Coronary artery (tissue), 2 donors: ENCODE measurements around the gene MACROD2.

Experiments
- DNase-seq: peaks from one replicate; pipeline ENCODE4 v3.0.0-alpha.2; 2017; ENCODE audit warnings: low spot score
- H3K27ac ChIP-seq, 2 donors: fragments of 200-600 bp; sonication (generic); one replicate each; pipeline ENCODE4 v1.5.1; 2016 to 2019
- H3K4me3 ChIP-seq: fragments of 200-600 bp; sonication (generic); 2 replicates; pipeline ENCODE4 v1.5.1; 2016; ENCODE audit warnings: mild to moderate bottlenecking, moderate library complexity
- TF ChIP-seq, protein P1 (sequence below): fragments of 200-600 bp; sonication (generic); IDR thresholded peaks from one replicate; pipeline ENCODE4 v1.5.1; 2019; ENCODE audit warnings: antibody characterized with exemption

MACROD2 gene

DNA sequence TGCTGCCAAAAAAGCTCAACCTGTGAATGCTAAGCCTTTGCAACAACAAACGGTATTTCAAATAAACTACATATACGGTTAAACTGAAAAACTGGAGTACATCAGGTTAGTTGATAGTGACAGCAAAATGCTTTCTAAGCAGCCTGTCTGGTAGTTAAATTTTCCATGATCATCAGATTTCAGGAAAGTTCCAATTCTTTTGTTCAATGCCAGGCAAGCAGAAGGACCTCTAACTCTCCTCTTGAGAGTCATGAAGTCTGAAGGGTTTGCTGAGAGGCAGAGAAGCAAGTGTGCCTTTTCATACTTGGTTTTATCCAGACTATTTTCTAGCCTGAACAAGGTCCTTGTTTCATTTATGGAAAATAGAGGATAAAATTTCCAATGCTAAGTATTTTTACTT lies 337.6 kb downstream of the MACROD2 start:
- TF ChIP-seq, protein P1, sequence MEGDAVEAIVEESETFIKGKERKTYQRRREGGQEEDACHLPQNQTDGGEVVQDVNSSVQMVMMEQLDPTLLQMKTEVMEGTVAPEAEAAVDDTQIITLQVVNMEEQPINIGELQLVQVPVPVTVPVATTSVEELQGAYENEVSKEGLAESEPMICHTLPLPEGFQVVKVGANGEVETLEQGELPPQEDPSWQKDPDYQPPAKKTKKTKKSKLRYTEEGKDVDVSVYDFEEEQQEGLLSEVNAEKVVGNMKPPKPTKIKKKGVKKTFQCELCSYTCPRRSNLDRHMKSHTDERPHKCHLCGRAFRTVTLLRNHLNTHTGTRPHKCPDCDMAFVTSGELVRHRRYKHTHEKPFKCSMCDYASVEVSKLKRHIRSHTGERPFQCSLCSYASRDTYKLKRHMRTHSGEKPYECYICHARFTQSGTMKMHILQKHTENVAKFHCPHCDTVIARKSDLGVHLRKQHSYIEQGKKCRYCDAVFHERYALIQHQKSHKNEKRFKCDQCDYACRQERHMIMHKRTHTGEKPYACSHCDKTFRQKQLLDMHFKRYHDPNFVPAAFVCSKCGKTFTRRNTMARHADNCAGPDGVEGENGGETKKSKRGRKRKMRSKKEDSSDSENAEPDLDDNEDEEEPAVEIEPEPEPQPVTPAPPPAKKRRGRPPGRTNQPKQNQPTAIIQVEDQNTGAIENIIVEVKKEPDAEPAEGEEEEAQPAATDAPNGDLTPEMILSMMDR: no peak
- no peak for DNase-seq
- H3K27ac ChIP-seq: no peak overlapping the region
- H3K4me3 ChIP-seq: no peak overlapping the region

DNA sequence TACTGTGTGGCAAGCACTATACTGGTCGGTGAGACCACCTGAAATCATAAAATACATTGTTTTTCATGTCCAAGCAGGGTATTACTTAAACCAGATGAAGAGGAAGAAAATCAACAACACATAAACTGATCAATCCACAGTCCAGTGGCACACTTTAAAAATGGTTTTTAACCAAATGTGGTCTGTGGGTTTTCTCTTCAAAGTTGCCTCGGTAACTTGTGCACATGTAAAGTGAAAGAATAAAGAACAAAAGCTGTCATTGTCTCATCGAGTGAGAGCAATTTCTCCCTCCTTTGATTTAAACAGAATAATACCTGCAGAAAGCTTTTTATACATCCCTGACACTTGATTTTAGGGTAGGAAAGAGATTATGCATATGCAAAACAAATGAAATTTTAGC lies 338.4 kb downstream of the MACROD2 start:
- TF ChIP-seq, protein P1: no peak
- Histone ChIP-seq H3K4me3 (no peak overlapping the region), H3K27ac (no peak overlapping the region)
- no peak for DNase-seq

DNA sequence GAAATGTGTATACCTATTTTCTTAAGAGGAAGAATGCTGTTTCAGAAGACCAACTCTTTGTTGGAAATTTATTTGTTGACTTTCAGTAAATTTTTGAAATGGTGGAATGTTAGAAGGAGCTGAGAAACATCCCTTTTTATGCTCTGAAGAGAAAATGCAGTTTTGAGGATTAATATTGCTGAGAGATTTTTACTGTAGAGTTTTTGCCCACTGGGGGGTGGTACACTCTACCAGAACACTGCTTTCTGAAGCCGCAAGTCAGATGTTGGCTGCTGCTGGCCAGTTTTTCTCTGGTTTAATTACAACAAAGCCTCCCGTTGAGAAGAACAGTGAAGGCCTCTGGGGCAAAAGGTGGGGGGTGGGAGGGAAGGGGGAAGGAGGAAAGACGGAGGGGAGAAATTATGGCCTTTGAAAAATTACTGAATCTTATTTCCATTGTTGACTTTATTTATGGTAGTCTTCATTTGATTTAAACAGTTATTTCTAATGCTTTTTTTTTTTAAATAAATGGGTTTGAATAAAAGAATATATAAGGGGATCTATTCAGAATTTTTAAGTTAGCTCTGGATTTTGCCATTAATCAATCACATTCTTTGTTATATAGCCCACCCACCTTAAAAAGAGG lies 339.1 kb downstream of the MACROD2 start:
- H3K27ac ChIP-seq: no peak overlapping the region
- TF ChIP-seq, protein P1: no peak
- no peak for DNase-seq
- no peak overlapping the region for H3K4me3 ChIP-seq

DNA sequence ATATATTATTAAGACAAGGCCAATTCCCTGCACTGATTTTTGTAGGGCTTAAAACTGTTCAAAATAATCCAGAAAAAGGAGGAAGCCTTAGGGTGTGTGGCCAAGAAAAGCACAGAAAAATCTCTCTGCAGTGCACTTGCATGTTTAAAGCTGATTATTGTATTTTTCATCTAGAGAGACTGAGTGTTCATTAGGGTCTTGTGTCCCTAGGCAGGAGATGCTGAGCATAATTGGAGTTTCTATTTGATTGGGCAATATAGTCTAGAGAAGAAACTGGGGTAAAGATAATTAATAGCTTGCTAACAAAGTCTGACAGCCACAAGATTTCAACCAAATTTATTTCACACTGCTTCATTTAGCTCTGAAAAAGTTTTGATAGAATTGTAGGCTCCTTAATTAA lies 339.7 kb downstream of the MACROD2 start:
- Histone ChIP-seq H3K27ac (no peak overlapping the region), H3K4me3 (no peak overlapping the region)

DNA sequence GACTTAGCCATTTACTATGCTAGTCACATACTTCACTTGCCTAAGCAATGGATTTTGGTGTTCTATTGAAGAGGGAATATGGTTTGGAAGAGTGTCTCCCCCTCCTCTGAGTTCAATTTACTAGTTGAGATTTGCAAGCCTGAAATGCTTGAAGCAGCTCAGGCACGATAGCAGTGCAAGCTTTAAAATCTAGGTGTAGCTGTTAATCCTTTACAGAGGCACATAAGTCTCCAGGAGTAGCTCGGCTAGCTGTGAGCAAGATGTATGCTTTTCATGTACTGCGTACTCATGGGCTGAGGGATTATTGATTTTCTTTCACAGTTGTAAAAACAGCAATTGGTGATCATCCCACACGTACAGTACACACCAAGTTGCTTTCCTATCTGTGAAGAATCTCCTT lies 341.4 kb downstream of the MACROD2 start:
- TF ChIP-seq, protein P1: no peak
- DNase-seq: no peak
- peak overlapping the region; percentile 66 for H3K4me3 ChIP-seq
- no peak overlapping the region for H3K27ac ChIP-seq

More for the DNA sequence above, 339.7 kb downstream of the MACROD2 start:
- TF ChIP-seq, protein P1: no peak
- no peak for DNase-seq

DNA sequence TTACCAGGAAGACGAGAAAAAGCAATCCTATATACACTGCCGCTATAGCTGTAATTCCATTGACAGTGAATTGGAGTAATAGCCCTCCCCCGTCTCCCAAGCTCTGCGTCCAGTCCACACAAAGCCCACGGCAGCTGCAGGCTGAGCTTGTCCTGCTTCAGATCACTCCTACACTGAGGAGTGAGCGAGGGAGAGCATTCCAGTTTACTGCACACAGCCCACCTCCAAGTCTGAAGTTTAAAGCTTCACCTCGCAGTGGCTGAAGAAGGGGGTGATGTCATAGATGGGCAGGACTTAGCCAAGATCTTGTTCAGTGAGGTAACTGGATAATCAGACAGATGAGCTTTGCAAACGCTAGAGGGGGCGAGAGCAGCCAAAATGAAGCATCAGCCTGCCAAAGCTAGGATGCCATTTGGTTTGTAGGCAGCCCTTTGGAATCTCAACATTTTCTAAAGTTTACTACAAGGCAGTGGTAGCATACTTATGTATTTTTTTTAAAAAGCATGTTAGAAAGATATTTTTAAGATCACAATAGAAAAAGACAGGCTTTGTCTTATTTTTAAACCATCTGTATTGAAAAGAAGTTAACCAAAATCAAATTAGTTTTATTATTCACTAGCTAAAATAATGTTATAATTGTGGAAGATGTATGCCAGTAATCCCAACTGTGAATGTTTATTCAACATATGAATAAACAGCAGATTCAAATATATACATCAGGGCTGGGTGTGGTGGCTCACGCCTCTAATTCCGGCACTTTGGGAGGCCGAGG lies 342.3 kb downstream of the MACROD2 start, which contains the start of gene FLRT3:
FLRT3 (minus strand) TSS at position 213 of the 772 bp plus-strand sequence. CDS start 10,106 bp downstream, outside the sequence.
- Histone ChIP-seq H3K27ac (no peak within 1 kb of the TSS), H3K4me3 (peak within 1 kb of the TSS; percentile 66)
- TF ChIP-seq, protein P1: peak; percentile 41
- DNase-seq: peak; percentile 72

DNA sequence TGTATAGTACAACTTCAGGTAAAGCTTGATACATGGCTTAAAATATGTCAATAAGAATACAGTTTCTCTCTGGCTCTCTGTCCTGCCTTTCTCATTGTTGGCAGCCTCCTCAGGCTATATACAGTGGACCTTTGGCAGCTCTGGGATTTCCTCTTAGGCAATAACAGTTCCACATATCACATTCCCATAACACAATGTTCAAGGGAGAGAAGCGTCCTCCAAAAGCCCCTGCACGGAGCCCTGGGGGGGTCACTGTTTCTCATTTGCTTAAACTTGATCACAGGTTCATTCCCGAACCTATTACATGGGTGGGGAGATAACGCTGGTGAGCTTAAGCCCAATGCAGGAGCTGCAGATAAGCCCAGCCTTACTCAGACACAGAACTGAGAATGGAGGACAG lies 346.5 kb downstream of the MACROD2 start:
- no peak overlapping the region for H3K27ac ChIP-seq
- DNase-seq: no peak
- no peak overlapping the region for H3K4me3 ChIP-seq
- TF ChIP-seq, protein P1: no peak
